Activated T-cell treated with anti-CD3 and anti-CD28 coated beads, Interleukin-2, amount 50 U/mL, for 72 hours (primary cell): ENCODE data around the gene WASF3. TPM values are rescaled to one million over a fixed set of nuclear protein-coding genes. Genes with fewer than 3 reads are reported as not detected.

Experiments used
- ATAC-seq, 2 donors: fragments of 150-1000 bp; cut with Tn5 transposase; replicated peaks in 1 of 2; 2 replicates each; pipeline ENCODE4 v1.10.0; 2021; ENCODE audit warnings: moderate library complexity in 2 of 2, mild to moderate bottlenecking in 1 of 2
- DNase-seq, 2 donors: peaks; one replicate each; pipeline ENCODE4 v3.0.0; 2021 to 2022; ENCODE audit warnings: mixed read lengths in 1 of 2
- H3K27ac Mint-ChIP-seq: one replicate; pipeline ENCODE4 v1.8.0; 2022; ENCODE audit warnings: mild to moderate bottlenecking, moderate library complexity, mixed read lengths
- H3K27me3 Mint-ChIP-seq: one replicate; pipeline ENCODE4 v1.8.0; 2022; ENCODE audit warnings: low read depth, mixed read lengths
- H3K36me3 Mint-ChIP-seq, 2 donors: one replicate each; pipeline ENCODE4 v1.8.0; 2022; ENCODE audit warnings: mixed read lengths in 2 of 2, mild to moderate bottlenecking in 1 of 2; ENCODE audit not compliant: insufficient read depth in 2 of 2
- H3K4me1 Mint-ChIP-seq: one replicate; pipeline ENCODE4 v1.8.0; 2022; ENCODE audit warnings: low read depth, mixed read lengths
- H3K4me3 Mint-ChIP-seq, 2 donors: one replicate each; pipeline ENCODE4 v1.8.0; 2022; ENCODE audit warnings: mild to moderate bottlenecking in 2 of 2, mixed read lengths in 2 of 2, moderate library complexity in 2 of 2
- H3K9me3 Mint-ChIP-seq, 2 donors: one replicate each; pipeline ENCODE4 v1.8.0; 2022; ENCODE audit warnings: mixed read lengths in 2 of 2
- total RNA-seq, 2 donors: library from RNA; stranded (reverse); gene quantifications; one replicate each; pipeline ENCODE4 v1.2.3, GENCODE V29; 2022

The WASF3 gene
- total RNA-seq, 2 donors from 2014 or later: 0.14 to 0.17 TPM

DNA sequence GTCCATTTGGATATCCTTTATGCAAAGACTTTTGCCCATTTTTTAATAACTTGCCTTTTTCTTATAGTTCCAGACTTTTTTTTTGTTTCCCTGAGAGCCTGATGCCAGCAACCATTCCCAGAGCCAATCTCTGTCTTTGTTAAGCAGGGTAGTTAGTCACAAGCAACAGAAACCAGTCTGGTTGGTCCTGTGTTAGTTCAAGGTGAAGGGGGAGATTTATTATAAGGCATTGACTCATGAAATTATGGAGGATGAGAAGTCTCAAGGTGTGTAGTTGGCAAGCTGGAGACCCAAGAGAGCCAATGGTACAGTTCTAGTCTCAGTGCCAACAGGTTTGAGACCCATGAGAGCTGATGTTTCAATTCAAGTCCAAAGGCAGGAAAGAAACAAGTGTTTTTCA lies 170.2 kb downstream of the WASF3 start:
- Mint-ChIP-seq H3K4me1 (no peaks in the 10 kb centered on the region), H3K9me3 (no peaks in the 10 kb centered on the region), H3K4me3 (no peak overlapping the region), H3K27me3 (no peaks in the 10 kb centered on the region), H3K27ac (no peak overlapping the region), H3K36me3 (no peaks in the 10 kb centered on the region)
- no peak for ATAC-seq
- DNase-seq: no peak

DNA sequence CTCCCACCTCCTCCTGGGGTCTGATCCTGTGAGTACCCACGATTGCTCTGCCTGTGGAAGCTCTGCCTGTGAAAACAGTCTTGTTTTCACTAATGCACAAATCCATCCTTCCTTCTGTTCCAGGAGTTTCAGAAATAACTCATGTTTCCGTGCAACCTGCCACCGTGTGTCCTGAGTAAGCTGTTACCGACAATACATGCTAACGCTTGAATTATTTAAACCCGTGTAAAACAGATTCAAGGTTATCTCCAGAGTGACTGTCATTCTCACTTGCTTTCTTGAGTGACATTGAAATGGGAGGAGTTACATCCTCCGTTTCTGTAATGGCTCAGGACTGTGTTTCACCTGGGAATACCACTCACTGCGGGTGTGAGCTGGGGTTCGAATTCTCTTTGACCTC lies 178.2 kb downstream of the WASF3 start:
- H3K27me3 Mint-ChIP-seq: no peaks in the 10 kb centered on the region
- no peak overlapping the region for H3K4me3 Mint-ChIP-seq
- ATAC-seq (no peak), DNase-seq (no peak)
- no peaks in the 10 kb centered on the region for H3K4me1 Mint-ChIP-seq
- no peak overlapping the region for H3K27ac Mint-ChIP-seq
- peaks cover 7 to 9% of the 10 kb centered on the region in 2 donors for H3K36me3 Mint-ChIP-seq
- H3K9me3 Mint-ChIP-seq: peaks cover 3 to 11% of the 10 kb centered on the region in 2 donors

Other genes with a start within 250 kb of the WASF3 start
- gene GPR12, start 203.1 kb downstream of the WASF3 start, total RNA-seq: not detected